Measurements from ENCODE around the gene NDUFS6. TPM values are rescaled to one million over a fixed set of nuclear protein-coding genes. Genes with fewer than 3 reads are reported as not detected.

The NDUFS6 gene
- total and polyA plus RNA-seq, 7 donors = 48.3 to 177 (median 61.5) TPM

DNA sequence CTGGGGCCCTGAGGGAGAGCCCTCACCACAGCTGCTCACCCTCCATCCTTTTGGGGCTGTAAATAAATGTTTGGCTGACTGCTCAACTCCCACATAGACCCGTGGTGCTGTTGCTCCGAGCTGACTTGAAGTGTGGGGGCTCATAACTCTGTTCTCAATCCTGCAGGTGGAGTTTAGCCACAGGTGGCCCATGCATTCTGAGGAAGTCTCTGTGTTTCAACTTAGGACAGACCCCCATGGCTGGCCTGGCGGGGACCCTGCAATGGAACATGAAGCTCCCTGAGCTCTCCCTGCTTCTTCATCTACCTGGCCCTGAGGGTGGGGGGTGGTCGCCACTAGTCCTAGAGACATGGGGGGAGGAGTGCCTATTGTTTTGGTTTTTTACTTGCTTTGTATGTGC lies 19.7 kb downstream of the NDUFS6 start:
- no peak for ATAC-seq
- no peaks in the 10 kb centered on the region for H3K27me3 ChIP-seq (ENCODE audit: insufficient read depth in 3 of 3, low read length in 2 of 3)
- no peak overlapping the region for H3K4me3 ChIP-seq
- 87 to 95% (median 91%) methylated on average over 4 of the region's 4 CpGs for WGBS, 3 donors
- H3K27ac ChIP-seq = no peak overlapping the region
- no peaks in the 10 kb centered on the region for H3K4me1 ChIP-seq
- H3K9me3 ChIP-seq = peaks cover 4% of the 10 kb centered on the region
- peaks cover 6 to 87% of the 10 kb centered on the region in 2 donors for H3K36me3 ChIP-seq (ENCODE audit: insufficient read depth in 1 of 2, low read depth in 1 of 2)
- DNase-seq = no peak
- TF ChIP-seq, protein P1, sequence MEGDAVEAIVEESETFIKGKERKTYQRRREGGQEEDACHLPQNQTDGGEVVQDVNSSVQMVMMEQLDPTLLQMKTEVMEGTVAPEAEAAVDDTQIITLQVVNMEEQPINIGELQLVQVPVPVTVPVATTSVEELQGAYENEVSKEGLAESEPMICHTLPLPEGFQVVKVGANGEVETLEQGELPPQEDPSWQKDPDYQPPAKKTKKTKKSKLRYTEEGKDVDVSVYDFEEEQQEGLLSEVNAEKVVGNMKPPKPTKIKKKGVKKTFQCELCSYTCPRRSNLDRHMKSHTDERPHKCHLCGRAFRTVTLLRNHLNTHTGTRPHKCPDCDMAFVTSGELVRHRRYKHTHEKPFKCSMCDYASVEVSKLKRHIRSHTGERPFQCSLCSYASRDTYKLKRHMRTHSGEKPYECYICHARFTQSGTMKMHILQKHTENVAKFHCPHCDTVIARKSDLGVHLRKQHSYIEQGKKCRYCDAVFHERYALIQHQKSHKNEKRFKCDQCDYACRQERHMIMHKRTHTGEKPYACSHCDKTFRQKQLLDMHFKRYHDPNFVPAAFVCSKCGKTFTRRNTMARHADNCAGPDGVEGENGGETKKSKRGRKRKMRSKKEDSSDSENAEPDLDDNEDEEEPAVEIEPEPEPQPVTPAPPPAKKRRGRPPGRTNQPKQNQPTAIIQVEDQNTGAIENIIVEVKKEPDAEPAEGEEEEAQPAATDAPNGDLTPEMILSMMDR (IDR thresholded peaks at IDR 0.05) = no peak
- intact Hi-C loops (cut with DNase I) = no loop called here

DNA sequence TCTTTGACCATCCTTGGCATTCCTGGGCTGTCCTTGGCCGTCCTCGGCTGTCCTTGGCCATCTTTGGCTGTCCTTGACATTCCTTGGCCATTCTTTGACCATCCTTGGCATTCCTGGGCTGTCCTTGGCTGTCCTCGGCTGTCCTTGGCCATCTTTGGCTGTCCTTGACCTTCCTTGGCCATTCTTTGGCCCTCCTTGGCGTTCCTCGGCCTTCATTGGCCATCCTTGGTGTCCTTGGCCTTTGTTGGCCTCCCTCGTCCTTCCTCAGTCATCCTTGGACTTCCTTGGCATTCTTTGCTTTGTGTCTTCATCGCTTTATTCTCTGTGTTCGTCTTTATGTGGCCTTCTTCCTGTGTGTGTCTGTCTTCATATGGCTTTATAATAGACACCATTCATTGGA lies 20.7 kb downstream of the NDUFS6 start:
- DNase-seq = no peak
- peaks cover 4% of the 10 kb centered on the region for H3K9me3 ChIP-seq
- no peaks in the 10 kb centered on the region for H3K4me1 ChIP-seq

DNA sequence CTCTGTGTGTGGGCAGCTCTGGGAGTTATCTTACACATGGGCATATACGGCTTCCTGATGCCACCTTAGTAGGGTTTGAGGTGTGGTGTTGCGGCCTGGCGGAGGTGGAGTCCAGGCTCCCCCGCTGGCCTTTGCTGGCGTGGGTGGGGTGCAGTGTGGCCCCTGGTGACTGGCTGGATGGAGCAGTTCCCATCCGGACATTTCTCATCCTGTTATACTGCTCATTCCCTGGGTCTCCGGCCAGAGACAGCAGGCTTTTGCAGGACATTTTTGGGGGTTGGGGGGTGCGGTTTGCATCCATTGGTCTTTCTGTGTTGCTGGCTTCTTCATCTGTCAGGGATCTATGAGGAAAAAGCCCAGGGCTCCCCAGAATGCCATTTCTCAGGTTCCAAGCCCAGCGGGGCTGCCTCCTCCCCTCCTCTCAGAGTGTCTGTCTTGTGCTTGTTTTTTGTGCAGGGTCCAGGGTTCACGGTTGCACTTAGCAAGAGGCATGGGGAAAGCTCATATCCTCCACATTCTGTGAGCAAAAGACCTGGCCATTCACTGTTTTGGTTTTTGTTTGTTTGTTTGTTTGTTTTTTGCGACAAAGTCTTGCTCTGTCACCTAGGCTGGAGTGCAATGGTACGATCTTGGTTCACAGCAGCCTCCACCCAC lies 22.3 kb downstream of the NDUFS6 start:
- H3K27ac ChIP-seq = no peak overlapping the region
- ATAC-seq (no peak), DNase-seq (no peak)
- no peaks in the 10 kb centered on the region for H3K27me3 ChIP-seq (ENCODE audit: insufficient read depth in 3 of 3, low read length in 2 of 3)
- TF ChIP-seq, protein P1 (IDR thresholded peaks at IDR 0.05) = no peak
- H3K36me3 ChIP-seq (ENCODE audit: insufficient read depth in 1 of 2, low read depth in 1 of 2) = peaks cover 0 to 78% of the 10 kb centered on the region in 2 donors
- peaks cover 4% of the 10 kb centered on the region for H3K9me3 ChIP-seq
- H3K4me1 ChIP-seq = no peaks in the 10 kb centered on the region
- 95 to 96% (median 95%) methylated on average over 12 of the region's 12 CpGs for WGBS, 3 donors
- intact Hi-C loops (cut with DNase I) = no loop called here
- no peak overlapping the region for H3K4me3 ChIP-seq

More for the DNA sequence above, 20.7 kb downstream of the NDUFS6 start:
- H3K27me3 ChIP-seq (ENCODE audit: insufficient read depth in 3 of 3, low read length in 2 of 3) = no peaks in the 10 kb centered on the region
- TF ChIP-seq, protein P1 (IDR thresholded peaks at IDR 0.05) = no peak
- no peak overlapping the region for H3K27ac ChIP-seq
- 89 to 93% (median 90%) methylated on average over 8 of the region's 8 CpGs for WGBS, 3 donors
- H3K4me3 ChIP-seq = no peak overlapping the region
- H3K36me3 ChIP-seq (ENCODE audit: insufficient read depth in 1 of 2, low read depth in 1 of 2) = peaks cover 4 to 87% of the 10 kb centered on the region in 2 donors
- intact Hi-C loops (cut with DNase I) = no loop called here
- no peak for ATAC-seq

DNA sequence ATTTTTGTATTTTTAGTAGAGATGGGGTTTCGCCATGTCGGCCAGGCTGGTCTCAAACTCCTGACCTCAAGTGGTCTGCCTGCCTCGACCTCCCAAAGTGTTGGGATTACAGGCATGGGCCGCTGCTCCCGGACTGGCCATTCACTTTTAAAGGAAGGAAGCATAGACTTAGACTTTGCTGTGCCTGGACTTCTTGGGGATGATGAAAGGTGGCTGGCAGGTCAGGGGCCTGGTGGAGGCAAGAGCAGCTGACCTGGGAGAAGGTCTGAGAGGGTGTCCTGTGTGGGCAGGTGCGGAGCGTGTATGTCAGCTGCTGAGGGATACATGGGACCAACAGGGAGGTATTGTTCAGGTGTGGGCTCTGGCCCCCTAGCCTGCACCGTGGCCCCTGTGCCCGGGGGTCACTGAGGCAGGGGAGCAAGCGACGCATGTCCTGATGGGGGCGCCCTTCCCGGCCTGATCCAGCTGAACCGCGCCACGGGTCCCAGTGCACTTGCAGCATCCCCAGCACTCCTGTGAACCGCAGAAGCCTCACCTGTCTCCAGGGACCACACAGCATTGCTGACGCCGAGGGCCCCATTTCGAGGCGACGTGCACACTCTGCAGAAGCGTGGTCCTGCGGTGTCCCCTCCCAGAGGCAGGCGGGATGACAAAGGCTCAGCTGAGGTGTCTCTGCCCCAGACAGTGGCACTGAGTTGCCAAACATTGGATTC lies 23.1 kb downstream of the NDUFS6 start:
- Histone ChIP-seq H3K4me1 (no peaks in the 10 kb centered on the region), H3K9me3 (peaks cover under 1% of the 10 kb centered on the region), H3K4me3 (no peak overlapping the region), H3K27me3 (ENCODE audit: insufficient read depth in 3 of 3, low read length in 2 of 3) (no peaks in the 10 kb centered on the region), H3K27ac (no peak overlapping the region), H3K36me3 (ENCODE audit: insufficient read depth in 1 of 2, low read depth in 1 of 2) (peaks cover 0 to 72% of the 10 kb centered on the region in 2 donors)
- no peak for DNase-seq
- TF ChIP-seq, protein P1 (IDR thresholded peaks at IDR 0.05) = no peak
- ATAC-seq = no peak
- 91 to 94% (median 93%) methylated on average over 25 of the region's 25 CpGs for WGBS, 3 donors
- intact Hi-C loops (cut with DNase I) = no loop called here
